HG03571 (cell line): ENCODE results near the gene CHPF2.

Experiments
- ATAC-seq: cut with Tn5 transposase; IDR thresholded peaks from one replicate; pipeline ENCODE4 v1.9.1; 2021; ENCODE audit not compliant: unreplicated experiment

Gene CHPF2, protein sequence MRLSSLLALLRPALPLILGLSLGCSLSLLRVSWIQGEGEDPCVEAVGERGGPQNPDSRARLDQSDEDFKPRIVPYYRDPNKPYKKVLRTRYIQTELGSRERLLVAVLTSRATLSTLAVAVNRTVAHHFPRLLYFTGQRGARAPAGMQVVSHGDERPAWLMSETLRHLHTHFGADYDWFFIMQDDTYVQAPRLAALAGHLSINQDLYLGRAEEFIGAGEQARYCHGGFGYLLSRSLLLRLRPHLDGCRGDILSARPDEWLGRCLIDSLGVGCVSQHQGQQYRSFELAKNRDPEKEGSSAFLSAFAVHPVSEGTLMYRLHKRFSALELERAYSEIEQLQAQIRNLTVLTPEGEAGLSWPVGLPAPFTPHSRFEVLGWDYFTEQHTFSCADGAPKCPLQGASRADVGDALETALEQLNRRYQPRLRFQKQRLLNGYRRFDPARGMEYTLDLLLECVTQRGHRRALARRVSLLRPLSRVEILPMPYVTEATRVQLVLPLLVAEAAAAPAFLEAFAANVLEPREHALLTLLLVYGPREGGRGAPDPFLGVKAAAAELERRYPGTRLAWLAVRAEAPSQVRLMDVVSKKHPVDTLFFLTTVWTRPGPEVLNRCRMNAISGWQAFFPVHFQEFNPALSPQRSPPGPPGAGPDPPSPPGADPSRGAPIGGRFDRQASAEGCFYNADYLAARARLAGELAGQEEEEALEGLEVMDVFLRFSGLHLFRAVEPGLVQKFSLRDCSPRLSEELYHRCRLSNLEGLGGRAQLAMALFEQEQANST

DNA sequence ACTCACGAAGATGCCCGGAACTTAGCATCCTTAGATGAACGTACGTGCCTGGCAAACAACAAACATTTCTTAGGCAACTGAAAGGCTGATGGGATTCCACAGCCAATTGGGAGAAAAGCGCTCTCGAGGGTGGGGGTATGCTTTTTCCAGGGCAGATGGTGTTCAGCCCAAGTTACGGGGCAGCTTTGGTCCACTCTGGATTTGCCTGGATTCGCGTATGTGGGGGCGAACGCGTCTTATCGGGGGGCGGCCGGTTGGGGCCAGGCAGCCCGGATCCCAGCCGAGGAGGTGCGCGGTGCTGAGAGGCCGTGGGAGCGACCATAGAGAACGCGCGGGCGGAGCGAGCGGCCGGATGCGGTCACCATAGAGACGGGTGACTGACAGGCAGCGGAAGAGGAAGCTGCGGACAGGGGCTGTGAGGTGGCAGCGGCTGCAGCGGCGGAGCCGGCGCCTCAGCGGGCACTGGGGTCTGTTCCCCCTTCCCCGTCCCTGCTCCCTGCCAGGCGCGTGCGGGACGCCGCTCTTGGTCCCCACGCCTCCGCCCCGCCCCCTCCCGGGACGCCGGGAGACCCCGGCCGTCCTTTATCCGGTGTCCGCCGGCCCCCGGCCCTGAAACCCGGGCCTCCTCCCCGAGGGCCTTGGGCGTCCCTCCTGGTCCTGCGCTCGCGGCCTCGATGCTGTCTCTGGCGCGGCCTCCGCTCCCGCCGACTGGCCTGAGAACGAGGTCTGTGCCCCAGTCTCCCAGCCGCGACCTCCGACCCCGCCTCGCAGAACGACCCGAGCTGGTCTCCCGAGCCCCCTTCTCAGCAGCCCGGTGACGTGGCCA lies at the start of gene CHPF2:
CHPF2 (plus strand) TSS at position 393 of the 826 bp plus-strand sequence. CDS start 1,529 bp downstream, outside the sequence.
- ATAC-seq: peak; percentile 97

GRCh38 chr7:151185762-151186639 lies 46.3 kb upstream of the CHPF2 start:
- ATAC-seq: no peak

GRCh38 chr7:151186640-151187408 lies 45.5 kb upstream of the CHPF2 start, which contains the start of gene ASB10:
TSS of gene ASB10 (minus strand) at chr7:151187250. CDS start at chr7:151187130, 120 bp downstream.
- ATAC-seq: no peak

GRCh38 chr7:151187409-151188251 lies 44.7 kb upstream of the CHPF2 start:
- no peak for ATAC-seq

DNA sequence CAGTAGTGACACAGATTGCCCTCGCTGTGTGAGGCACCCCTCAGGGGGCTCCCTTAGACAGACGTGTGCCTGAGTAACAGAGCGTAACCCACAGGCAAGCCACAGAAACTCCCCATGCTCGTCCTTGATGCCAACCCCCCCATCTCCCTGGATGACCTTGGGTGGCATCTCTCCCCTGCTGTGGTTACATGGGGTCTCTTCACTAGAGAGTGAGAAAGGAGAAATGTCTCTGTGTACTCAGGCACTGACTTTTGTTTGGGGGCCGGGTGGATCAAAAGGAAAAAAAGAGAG lies 44.1 kb upstream of the CHPF2 start:
- ATAC-seq: no peak

GRCh38 chr7:151189038-151189437 lies 43.2 kb upstream of the CHPF2 start:
- no peak for ATAC-seq

DNA sequence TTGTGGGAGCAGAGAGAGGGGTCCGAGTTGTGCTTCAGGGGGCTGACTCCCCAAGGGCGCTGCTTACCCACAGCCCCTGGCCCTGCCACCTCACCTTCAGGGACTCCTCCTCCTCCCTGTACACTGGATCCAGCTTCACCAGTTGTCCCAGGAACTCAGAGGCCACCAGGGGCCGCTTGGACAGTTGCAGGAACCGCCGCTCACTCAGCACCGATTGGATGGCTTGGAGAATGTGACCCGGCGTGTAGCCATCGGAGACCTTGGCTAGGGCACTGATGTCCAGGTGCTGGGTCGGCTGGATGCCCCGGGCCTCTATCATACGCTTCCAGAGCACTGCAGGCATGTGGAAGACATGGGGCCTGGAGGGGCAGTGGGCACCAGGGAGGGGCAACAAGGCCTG lies 40.7 kb upstream of the CHPF2 start:
- no peak for ATAC-seq

DNA sequence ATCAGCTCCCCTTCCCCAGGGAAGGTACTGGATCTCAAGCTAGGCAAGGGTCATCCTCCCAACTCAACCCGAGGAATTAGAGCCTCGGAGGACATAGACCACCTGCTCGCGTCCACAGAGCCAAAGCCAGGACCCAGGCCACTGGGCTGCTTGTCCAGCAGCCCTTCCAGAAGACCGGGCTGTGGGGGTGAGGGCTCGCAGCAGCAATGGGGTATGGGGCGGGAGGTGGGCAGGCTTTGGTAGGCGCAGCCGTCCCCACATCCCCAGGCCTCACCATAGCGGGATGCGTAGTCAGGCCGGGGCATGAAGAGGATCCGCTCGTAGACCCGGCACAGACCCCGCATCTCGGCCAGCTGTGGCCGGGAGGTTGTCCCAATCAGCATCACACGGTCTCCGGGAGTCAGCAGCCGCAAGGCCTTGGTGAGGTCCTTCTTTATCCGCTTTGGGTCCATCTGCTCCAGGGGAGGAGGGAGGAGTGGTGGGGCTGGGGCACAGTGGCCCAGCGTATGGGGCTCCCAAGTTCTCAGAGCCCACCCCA lies 40.2 kb upstream of the CHPF2 start:
- no peak for ATAC-seq

GRCh38 chr7:151193203-151193978 lies 38.9 kb upstream of the CHPF2 start:
- no peak for ATAC-seq

DNA sequence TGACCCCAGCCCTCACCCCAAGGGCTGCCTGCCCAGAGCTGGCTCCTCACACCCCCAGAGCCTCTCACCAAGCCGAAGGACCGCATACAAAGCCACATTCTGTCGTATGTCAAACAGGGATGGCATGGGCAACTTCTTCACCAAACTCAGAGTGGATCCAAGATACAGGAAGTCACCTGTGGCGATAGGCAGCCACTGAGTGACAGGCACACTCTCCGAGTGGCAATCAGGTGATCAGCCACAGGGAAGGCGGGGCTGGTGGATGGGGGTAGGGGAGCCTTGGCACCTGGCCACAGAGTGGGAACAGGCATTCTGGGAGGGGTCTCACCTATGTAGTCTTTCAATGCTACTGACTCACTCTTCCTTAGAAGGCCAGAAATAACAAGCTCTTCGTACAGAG lies 38.1 kb upstream of the CHPF2 start:
- no peak for ATAC-seq

DNA sequence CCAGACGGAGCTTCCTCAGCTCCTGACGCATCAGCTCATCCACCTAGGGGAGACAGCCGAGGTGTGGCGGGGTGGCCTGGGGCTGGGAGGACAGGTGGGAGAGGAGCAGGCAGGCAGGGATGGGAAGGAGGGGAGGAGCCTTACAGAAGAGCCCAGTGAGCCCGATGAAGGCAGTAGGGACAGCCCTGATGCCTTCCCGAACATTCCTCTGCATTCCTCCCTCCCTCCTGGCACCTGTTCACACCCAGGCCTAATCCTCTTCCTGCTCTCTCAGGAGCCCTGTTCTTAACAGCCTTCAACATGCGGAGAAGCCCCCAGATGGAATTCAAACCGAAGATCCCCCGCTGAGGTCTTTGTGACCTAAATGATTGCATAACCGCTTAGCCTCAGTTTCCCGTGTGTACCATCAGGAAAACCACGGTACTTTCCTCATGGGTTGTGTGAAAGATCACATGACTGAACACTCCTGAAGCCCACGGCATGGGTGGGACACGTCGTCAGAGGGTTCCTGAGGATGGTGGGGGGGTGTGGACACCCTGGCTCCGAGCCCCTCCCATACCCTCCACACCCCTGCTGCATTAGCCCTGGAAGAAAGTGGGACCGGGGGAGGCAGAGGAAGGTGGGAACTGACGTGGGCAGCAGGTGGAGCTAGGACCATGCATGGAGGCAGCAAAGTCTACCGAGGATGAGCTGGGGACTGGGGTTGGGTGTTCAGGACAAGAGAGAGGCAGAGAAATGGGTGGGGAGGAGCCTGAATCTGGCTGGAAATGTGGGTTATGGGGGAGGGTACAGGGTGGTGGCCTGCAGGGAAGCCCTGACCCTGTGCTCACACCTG lies 36.5 kb upstream of the CHPF2 start:
- ATAC-seq: no peak

GRCh38 chr7:151197932-151198331 lies 34.4 kb upstream of the CHPF2 start:
- no peak for ATAC-seq

GRCh38 chr7:151198945-151199848 lies 33.1 kb upstream of the CHPF2 start:
- no peak for ATAC-seq

DNA sequence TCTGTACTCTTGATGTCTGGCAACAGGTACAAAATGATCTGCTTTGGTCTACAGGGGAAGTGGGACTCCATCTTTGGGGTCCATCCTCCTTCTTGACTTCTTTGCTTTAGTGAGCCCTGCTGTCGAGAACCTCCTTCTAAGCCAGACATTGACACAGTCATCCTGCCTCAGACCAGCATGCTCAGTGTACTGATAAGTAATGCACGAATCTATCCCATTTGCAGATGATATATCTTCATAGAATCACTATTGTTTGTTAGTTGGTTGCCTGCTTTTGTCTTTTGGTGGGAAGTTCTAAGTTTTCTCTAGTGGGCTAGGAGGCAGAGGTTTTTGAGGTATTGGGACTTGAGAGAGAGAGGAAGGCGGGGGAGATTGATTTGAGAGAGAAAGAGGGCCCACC lies 30.9 kb upstream of the CHPF2 start:
- ATAC-seq: no peak

DNA sequence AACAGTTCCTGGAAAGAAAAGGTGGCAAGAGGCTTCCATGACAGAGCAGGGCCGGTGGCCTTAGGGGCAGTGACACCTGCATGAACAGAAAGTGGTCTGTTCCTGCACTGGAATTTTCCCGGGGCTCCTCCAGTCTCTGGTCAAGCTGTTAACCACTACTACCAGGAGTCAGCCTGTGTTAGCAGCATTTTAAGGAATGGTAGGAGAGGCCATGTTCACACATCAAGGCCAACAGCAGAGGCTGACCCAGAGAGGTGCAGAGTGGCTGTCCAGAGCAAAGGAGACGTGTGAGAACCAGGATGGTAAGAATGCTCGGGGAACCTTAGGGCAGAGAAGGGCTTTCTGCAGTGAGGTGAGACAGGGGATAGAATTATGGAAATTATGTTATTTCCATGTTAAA lies 30.5 kb upstream of the CHPF2 start:
- no peak for ATAC-seq

- ATAC-seq: no peak
Observed at GRCh38 chr7:151202836-151203235, 29.4 kb upstream of the CHPF2 start.
